ENCODE measurements around the gene ANKMY2.

ANKMY2 gene

DNA sequence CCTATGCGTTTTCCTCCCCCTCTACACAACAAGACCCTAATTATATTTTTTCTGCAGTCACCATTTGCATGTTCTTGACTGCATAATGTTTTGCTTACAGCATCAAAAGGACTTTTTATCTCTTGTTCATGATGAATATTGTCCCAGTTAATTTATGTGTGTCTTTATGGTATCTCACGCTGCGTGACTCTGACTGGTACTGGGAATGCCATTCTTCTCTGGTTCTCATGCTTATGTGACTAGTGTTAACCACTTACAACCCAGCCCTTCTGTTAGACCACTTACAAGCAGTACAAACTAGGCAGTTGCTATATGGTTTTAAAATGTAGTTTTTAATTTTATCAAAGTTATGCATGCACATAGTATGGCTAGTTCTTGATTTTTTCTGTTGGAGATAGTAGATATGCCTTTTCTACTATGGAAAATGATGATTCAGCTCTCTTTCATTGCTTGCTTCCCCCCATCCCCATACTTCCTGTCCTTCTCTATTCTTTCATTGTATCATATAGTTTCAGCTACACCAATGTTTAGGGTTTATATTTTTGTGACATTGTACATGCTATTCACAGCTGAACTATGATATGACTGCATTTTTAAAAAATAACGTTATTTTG is 25.3 kb upstream of the ANKMY2 start:
- H3K9me3 Mint-ChIP-seq, result peaks cover 3% of the 10 kb centered on the region
- H3K27me3 Mint-ChIP-seq (ENCODE audit: low read depth), result no peaks in the 10 kb centered on the region
- no peak overlapping the region for H3K27ac Mint-ChIP-seq
- TF ChIP-seq, protein P1, sequence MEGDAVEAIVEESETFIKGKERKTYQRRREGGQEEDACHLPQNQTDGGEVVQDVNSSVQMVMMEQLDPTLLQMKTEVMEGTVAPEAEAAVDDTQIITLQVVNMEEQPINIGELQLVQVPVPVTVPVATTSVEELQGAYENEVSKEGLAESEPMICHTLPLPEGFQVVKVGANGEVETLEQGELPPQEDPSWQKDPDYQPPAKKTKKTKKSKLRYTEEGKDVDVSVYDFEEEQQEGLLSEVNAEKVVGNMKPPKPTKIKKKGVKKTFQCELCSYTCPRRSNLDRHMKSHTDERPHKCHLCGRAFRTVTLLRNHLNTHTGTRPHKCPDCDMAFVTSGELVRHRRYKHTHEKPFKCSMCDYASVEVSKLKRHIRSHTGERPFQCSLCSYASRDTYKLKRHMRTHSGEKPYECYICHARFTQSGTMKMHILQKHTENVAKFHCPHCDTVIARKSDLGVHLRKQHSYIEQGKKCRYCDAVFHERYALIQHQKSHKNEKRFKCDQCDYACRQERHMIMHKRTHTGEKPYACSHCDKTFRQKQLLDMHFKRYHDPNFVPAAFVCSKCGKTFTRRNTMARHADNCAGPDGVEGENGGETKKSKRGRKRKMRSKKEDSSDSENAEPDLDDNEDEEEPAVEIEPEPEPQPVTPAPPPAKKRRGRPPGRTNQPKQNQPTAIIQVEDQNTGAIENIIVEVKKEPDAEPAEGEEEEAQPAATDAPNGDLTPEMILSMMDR (IDR thresholded peaks at IDR 0.05; ENCODE audit: unreplicated experiment in 3 of 3), result no peak
- peaks cover 12% of the 10 kb centered on the region for H3K4me1 Mint-ChIP-seq
- H3K4me3 Mint-ChIP-seq, result no peak overlapping the region
- H3K36me3 Mint-ChIP-seq (ENCODE audit: low read depth), result peaks cover 74% of the 10 kb centered on the region

DNA sequence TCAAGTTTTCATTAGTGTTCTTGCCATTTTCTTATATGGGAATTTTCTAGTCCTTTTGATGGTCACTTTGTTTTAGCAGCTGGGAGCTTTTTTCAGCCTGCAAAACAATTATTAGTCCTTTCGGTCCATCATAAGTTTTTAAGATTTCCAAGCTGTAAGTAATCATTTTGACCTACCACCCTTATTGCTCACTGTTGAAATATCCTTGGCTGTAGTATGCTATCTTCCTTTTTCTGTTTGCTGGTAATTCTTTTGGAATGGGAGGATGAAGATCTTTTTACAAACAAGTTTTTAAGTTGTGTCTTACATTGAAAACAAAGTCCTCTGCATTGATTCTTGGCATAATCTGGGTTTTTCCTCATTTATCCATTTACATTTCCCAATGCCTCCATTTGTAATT is 24.5 kb upstream of the ANKMY2 start:
- Mint-ChIP-seq H3K9me3 (peaks cover 3% of the 10 kb centered on the region), H3K36me3 (ENCODE audit: low read depth) (peaks cover 74% of the 10 kb centered on the region), H3K27me3 (ENCODE audit: low read depth) (no peaks in the 10 kb centered on the region), H3K4me3 (no peak overlapping the region), H3K27ac (no peak overlapping the region), H3K4me1 (peaks cover 12% of the 10 kb centered on the region)
- TF ChIP-seq, protein P1 (IDR thresholded peaks at IDR 0.05; ENCODE audit: unreplicated experiment in 3 of 3), result no peak

- Mint-ChIP-seq H3K27ac (no peak overlapping the region), H3K4me1 (peaks cover 12% of the 10 kb centered on the region), H3K4me3 (no peak overlapping the region), H3K9me3 (peaks cover 3% of the 10 kb centered on the region), H3K27me3 (ENCODE audit: low read depth) (no peaks in the 10 kb centered on the region), H3K36me3 (ENCODE audit: low read depth) (peaks cover 72% of the 10 kb centered on the region)
- TF ChIP-seq, protein P1 (IDR thresholded peaks at IDR 0.05; ENCODE audit: unreplicated experiment in 3 of 3), result no peak
These were observed 24.0 kb upstream of the ANKMY2 start for GRCh38 chr7:16669581-16669980.

DNA sequence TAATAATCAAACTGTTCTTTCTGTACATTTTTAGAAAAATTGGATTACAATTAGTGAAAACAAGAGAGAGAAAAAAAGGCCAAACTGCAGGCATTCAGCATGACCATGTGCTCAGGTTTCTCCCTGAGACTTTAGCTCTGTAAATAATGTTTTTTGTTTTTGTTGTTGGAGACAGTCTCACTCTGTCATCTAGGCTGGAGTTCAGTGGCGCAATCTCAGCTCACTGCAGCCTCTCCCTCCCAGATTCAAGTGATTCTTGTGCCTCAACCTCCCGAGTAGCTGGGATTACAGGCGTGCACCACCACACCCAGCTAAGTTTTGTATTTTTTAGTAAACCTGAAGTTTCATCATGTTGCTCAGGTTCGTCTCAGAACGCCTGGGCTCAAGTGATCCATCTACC is 23.4 kb upstream of the ANKMY2 start:
- Mint-ChIP-seq H3K27me3 (ENCODE audit: low read depth) (no peaks in the 10 kb centered on the region), H3K9me3 (peaks cover 3% of the 10 kb centered on the region), H3K4me1 (peaks cover 18% of the 10 kb centered on the region), H3K27ac (no peak overlapping the region), H3K36me3 (ENCODE audit: low read depth) (peaks cover 75% of the 10 kb centered on the region), H3K4me3 (no peak overlapping the region)
- TF ChIP-seq, protein P1 (IDR thresholded peaks at IDR 0.05; ENCODE audit: unreplicated experiment in 3 of 3), result no peak

DNA sequence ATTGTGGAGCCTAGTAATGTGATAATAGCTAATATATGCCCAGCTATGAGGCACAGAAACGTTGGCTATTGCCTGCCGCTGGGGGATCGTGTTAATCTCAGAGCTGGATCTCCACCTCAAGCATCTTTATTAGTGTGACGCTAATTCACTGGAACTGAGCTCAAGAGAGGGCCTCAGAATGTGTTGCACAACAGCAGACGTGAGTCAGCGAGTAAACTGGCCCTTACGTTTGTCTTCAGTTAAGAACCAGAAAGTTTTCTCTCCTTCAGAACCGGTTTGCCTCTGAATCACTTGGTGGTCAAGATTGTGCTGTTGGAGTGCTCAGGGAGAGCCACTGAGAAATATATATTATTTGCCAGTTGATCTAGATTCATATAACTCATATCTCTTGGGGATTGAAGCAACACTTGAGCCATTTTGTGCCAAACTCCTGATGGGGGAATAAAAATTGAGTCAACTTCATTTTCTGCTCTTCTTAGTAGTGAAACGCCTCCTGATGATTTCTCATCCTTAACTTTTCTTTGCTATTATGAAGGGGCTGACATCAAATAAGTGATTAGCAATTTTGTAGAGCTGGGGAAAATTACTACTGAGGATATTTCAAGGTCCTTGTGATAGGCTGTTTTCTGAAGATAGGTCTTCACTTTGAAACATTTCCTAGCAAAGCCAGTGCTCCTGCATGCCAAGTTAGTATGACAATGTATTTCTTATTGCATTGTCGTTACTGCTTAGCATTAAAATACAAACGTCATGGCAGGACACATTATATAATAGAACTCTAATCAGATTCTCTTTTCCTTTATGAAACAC is 22.7 kb upstream of the ANKMY2 start:
- Mint-ChIP-seq H3K27me3 (ENCODE audit: low read depth) (no peaks in the 10 kb centered on the region), H3K36me3 (ENCODE audit: low read depth) (peaks cover 75% of the 10 kb centered on the region), H3K9me3 (peaks cover 3% of the 10 kb centered on the region), H3K4me3 (no peak overlapping the region), H3K4me1 (peaks cover 18% of the 10 kb centered on the region), H3K27ac (no peak overlapping the region)
- TF ChIP-seq, protein P1 (IDR thresholded peaks at IDR 0.05; ENCODE audit: unreplicated experiment in 3 of 3), result no peak
